Effector memory CD4-positive, alpha-beta T cell (primary cell): Measurements from ENCODE around the gene GRM8.
"Not testable (repeated sequence)": the region's sequence is repeated elsewhere in the genome, so short reads cannot be mapped to it uniquely, and the experiment has no call there.

ENCODE experiments used
- DNase-seq, 3 donors: peaks; one replicate each; pipeline ENCODE4 v3.0.0-alpha.2; 2020
- H3K27ac ChIP-seq: 2 replicates; pipeline ENCODE4 v1.7.0; 2013; ENCODE audit warnings: mild to moderate bottlenecking, low read length, moderate library complexity; ENCODE audit not compliant: insufficient read depth, poor library complexity, severe bottlenecking
- H3K27me3 ChIP-seq: replicated peaks from 2 replicates; pipeline ENCODE4 v1.7.0; 2013; ENCODE audit warnings: mild to moderate bottlenecking, low read length; ENCODE audit not compliant: insufficient read depth, control insufficient read depth, poor library complexity, severe bottlenecking
- H3K36me3 ChIP-seq: 2 replicates; pipeline ENCODE4 v1.7.0; 2013; ENCODE audit warnings: mild to moderate bottlenecking, low read length, moderate library complexity; ENCODE audit not compliant: control insufficient read depth, insufficient read depth
- H3K4me1 ChIP-seq: 2 replicates; pipeline ENCODE4 v1.7.0; 2013; ENCODE audit warnings: low read length, mild to moderate bottlenecking; ENCODE audit not compliant: control insufficient read depth, insufficient read depth, poor library complexity, severe bottlenecking
- H3K4me3 ChIP-seq: 2 replicates; pipeline ENCODE4 v1.7.0; 2013; ENCODE audit warnings: low read length, low read depth, mild to moderate bottlenecking; ENCODE audit not compliant: insufficient read depth, poor library complexity, severe bottlenecking
- H3K9me3 ChIP-seq: 2 replicates; pipeline ENCODE4 v1.7.0; 2013; ENCODE audit warnings: mild to moderate bottlenecking, low read length, moderate library complexity; ENCODE audit not compliant: control insufficient read depth

The GRM8 gene

GRCh38 chr7:126958367-126958766 is 294.4 kb downstream of the GRM8 start:
- no peaks in the 10 kb centered on the region for H3K27me3 ChIP-seq
- H3K9me3 ChIP-seq, result no peaks in the 10 kb centered on the region
- no peak for DNase-seq
- H3K4me3 ChIP-seq, result no peak overlapping the region
- no peaks in the 10 kb centered on the region for H3K4me1 ChIP-seq
- H3K27ac ChIP-seq, result no peak overlapping the region
- no peaks in the 10 kb centered on the region for H3K36me3 ChIP-seq

GRCh38 chr7:126957443-126957842 is 295.3 kb downstream of the GRM8 start:
- H3K4me1 ChIP-seq, result no peaks in the 10 kb centered on the region
- H3K36me3 ChIP-seq, result no peaks in the 10 kb centered on the region
- H3K9me3 ChIP-seq, result no peaks in the 10 kb centered on the region
- no peaks in the 10 kb centered on the region for H3K27me3 ChIP-seq
- no peak overlapping the region for H3K27ac ChIP-seq
- DNase-seq, result no peak
- H3K4me3 ChIP-seq, result no peak overlapping the region

DNA sequence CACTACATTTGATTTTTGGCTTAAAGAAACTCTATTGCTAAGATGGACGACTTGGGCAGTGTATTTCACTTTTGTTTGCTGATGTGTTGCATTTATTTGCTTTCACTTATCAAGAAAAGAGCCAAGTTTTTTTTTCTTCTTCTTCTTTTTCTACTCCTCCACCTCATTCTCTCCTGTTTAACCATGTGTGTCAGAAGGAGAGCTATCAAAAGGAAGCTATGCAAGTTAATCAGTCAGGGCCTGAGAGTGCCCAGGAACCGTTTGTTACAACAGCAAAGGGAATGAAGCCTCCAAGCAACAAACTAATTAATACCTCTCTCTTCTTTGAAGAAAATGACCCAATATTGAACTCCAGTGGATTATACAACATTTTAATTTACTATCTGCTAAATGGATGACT is 299.3 kb downstream of the GRM8 start:
- Histone ChIP-seq H3K4me3 (no peak overlapping the region), H3K27ac (no peak overlapping the region), H3K36me3 (no peaks in the 10 kb centered on the region), H3K9me3 (no peaks in the 10 kb centered on the region), H3K27me3 (no peaks in the 10 kb centered on the region), H3K4me1 (no peaks in the 10 kb centered on the region)
- DNase-seq, result no peak

- no peaks in the 10 kb centered on the region for H3K4me1 ChIP-seq
- H3K4me3 ChIP-seq, result no peak overlapping the region
- H3K9me3 ChIP-seq, result no peaks in the 10 kb centered on the region
- H3K36me3 ChIP-seq, result no peaks in the 10 kb centered on the region
- no peaks in the 10 kb centered on the region for H3K27me3 ChIP-seq
- DNase-seq, result no peak
- no peak overlapping the region for H3K27ac ChIP-seq
These were observed 304.1 kb downstream of the GRM8 start for GRCh38 chr7:126948664-126949063.

- no peak overlapping the region for H3K4me3 ChIP-seq
- DNase-seq, result no peak
- no peaks in the 10 kb centered on the region for H3K36me3 ChIP-seq
- no peaks in the 10 kb centered on the region for H3K27me3 ChIP-seq
- H3K27ac ChIP-seq, result no peak overlapping the region
- no peaks in the 10 kb centered on the region for H3K9me3 ChIP-seq
- no peaks in the 10 kb centered on the region for H3K4me1 ChIP-seq
These were observed 311.9 kb downstream of the GRM8 start for GRCh38 chr7:126940723-126941307.

DNA sequence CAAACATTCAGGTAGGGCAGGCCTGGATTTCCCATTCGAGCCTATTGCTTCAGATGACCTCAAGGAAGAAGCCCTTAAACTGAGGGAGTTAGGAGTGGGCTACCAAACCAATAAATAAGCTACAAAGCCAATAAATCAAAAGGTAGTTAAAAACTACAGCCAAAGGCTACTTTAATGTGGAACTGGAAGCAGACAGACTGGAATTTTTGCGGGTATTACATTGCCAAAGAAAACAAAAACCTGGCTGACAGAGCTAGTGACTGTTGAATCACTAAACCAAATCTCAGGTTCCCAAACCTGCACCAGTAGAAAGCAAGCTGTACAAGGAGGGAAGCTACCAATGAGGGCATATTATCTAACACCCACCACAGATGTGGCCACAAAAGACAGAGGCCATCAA is 315.6 kb downstream of the GRM8 start:
- H3K4me1 ChIP-seq, result no peaks in the 10 kb centered on the region
- H3K27ac ChIP-seq, result no peak overlapping the region
- no peaks in the 10 kb centered on the region for H3K9me3 ChIP-seq
- no peak for DNase-seq
- no peaks in the 10 kb centered on the region for H3K36me3 ChIP-seq
- H3K27me3 ChIP-seq, result no peaks in the 10 kb centered on the region
- no peak overlapping the region for H3K4me3 ChIP-seq

GRCh38 chr7:126931581-126931980 is 321.2 kb downstream of the GRM8 start:
- Histone ChIP-seq H3K4me1 (no peaks in the 10 kb centered on the region), H3K27me3 (no peaks in the 10 kb centered on the region), H3K4me3 (no peak overlapping the region), H3K27ac (no peak overlapping the region), H3K9me3 (no peaks in the 10 kb centered on the region), H3K36me3 (no peaks in the 10 kb centered on the region)
- DNase-seq, result no peak

- Histone ChIP-seq H3K27me3 (no peaks in the 10 kb centered on the region), H3K27ac (no peak overlapping the region), H3K4me3 (no peak overlapping the region), H3K36me3 (no peaks in the 10 kb centered on the region), H3K4me1 (no peaks in the 10 kb centered on the region), H3K9me3 (no peaks in the 10 kb centered on the region)
- no peak for DNase-seq
These were observed 322.6 kb downstream of the GRM8 start for GRCh38 chr7:126930166-126930565.

DNA sequence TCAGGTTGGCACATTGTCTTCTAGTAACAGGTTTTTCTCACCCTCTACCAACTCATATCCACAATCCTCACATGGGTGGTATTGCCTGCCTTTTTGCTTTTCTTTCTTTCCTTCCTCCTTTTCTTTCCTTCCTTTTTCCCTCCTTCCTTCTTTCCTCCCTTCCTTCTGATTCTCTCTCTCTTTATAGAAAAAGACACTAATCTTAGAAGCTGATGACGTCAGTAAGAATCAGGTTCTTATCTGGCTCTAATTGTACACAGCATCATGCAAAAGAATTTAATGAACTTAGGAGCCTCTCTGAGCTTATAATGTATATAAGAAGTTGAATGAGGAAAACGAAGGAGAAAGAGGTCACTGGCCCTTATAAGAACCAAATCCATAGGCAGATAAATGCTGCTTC is 328.3 kb downstream of the GRM8 start:
- Histone ChIP-seq H3K27ac (no peak overlapping the region), H3K36me3 (no peaks in the 10 kb centered on the region), H3K9me3 (no peaks in the 10 kb centered on the region), H3K4me1 (no peaks in the 10 kb centered on the region), H3K4me3 (no peak overlapping the region), H3K27me3 (no peaks in the 10 kb centered on the region)
- DNase-seq, result no peak

GRCh38 chr7:126911627-126912026 is 341.1 kb downstream of the GRM8 start:
- not testable (repeated sequence) for H3K36me3 ChIP-seq, H3K9me3 ChIP-seq, H3K4me1 ChIP-seq, H3K4me3 ChIP-seq, H3K27me3 ChIP-seq, H3K27ac ChIP-seq, DNase-seq

DNA sequence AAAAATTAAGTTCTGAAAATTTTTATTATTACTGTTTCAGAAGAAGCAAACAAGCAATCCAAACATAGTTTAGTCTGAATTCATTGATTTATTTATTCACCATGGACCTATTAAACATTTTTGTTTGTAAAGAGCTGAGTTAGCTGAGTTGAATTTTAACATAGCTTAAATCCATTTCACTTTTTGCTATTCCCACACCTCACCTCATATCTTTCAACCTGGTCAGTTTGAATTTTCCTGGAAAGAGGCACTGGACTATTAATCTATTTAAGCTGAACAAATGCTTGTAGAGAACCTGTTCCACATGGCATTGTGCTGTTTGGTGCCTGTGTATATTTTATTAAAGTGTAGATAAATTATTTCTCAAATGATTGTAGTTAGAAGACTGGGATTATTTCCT is 344.2 kb downstream of the GRM8 start:
- not testable (repeated sequence) for H3K4me1 ChIP-seq, H3K9me3 ChIP-seq, H3K27me3 ChIP-seq

More for the DNA sequence above, 344.2 kb downstream of the GRM8 start:
- not testable (repeated sequence) for H3K36me3 ChIP-seq, H3K4me3 ChIP-seq, DNase-seq, H3K27ac ChIP-seq
